KBM-7 (cell line): ENCODE data around the gene GLTP.
"Not testable (repeated sequence)": the region's sequence is repeated elsewhere in the genome, so short reads cannot be mapped to it uniquely, and the experiment has no call there.

ENCODE experiments used
- DNase-seq: peaks from one replicate; pipeline ENCODE4 v3.0.0-alpha.2; 2015
- in situ Hi-C: fragments of 300-500 bp; cut with MboI; formaldehyde crosslinking; loops from 2 replicates; pipeline ENCODE4 v1.14.3; 2020; ENCODE audit warnings: low sequenced_read_pairs, low pct_unique_long_range_greater_than_20kb, mixed read lengths

The GLTP gene

DNA sequence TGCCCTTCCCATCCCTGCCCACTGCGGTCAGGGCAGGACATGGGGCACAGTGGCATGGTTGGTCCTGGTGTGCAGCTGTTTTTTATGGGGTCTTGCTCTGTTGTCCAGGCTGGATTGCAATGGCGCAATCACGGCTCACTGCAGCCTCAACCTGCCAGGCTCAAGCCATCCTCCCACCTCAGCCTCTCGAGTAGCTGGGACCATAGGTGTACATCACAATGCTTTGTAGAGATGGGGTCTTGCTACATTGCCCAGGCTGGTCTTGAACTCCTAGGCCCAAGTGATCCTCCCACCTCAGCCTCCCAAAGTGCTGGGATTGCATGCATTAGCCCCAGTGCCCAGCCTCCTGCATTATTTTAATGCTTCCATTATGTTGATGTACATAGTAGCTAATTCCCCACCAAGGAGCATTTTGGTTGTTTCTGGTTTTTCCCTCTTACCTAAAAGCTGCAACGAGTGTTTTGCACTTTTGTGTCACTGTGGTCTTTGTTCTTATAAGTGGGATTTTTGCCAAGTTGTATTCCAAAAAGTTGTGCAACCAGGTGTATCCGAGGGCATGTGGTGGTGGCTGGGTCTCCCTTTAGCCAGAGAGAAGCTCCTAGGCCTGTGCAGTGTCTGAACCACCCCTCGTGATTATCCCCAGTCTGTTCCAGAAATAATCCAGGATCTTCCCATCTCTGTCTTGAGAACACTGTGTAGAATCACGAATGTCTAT is 30.1 kb upstream of the GLTP start:
- DNase-seq = no peak
- in situ Hi-C loops = no loop called here

DNA sequence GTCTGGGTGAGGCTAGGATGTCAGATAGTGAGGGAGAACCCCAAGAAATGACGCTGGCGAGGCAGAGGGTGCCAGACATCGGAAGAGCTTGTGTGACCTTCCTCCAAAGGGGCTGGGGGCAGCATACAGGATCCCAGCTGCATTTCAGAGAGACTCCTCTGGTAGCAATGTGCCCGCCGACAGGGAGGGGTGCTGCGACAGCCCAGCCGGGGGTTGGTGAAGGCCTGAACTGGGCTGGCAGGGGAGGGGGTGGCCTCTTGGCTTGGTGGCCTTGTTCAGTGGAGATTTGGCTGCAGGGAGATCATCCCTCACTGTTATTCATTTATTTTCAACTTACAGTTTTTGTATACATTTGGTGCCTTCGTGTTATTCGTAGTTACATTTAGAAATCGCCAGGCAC is 25.0 kb upstream of the GLTP start:
- DNase-seq = no peak
- in situ Hi-C loops = no loop called here

DNA sequence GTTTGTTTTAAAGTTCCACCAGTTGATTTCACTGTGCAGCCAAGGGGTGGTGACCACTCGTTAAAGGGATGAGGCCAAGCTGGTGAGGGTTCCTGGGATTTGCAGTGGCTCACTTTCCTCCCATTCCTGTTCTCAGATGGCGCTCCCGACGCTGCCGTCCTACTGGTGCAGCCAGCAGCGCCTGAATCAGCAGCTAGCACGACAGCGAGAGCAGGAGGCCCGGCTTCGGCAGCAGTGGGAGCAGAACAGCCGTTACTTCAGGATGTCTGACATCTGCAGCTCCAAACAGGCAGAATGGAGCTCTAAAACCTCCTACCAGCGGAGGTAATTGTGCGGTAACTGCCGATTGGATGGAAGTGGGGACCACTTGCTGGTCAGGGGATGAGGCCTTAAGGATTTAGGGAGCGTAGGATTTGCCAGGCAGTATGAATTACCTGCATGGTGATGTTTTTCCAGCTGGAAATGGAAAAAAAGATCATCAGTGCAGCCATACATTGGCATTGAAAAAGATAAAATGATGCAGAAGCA is 22.6 kb upstream of the GLTP start:
- DNase-seq = no peak
- in situ Hi-C loops = no loop called here

DNA sequence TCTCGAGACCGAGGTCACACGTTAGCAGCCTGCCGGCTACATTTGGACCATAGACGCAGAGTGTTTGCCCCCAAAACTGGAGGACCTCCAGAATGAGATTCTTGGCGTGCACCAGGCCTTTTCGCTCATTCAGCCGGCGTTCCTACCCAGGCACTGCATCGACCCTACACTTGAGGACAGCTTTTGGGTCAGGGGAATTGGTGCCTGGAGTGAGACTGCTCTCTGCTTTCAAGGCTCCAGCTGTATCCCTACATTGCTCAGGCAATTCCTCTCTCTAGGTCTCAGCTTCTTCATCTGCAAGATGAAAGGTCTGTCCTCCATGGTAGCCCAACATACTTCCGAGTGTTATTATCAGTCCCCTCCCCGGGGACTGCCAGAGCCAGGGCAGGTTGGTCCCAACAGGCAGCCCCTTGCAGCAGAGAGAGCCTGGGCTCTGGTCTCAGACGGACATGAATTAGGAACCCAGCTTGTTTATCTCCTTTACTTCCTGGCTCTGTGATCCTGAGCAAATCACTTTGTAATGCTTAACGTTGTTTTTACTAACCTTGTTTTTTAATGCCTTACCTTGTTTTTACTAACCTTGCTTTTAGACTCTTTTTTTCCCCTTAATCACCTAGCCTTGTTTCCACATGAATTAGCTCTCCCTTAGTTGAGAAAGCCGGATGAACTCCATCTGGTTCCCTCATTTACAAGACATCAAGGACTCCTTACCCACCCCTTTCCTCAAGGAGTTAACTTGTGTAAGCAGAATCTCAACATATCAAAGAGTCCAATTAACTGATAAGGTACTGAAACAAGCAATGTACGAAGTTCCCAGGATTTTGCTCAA is 20.6 kb upstream of the GLTP start:
- DNase-seq = peak; percentile 34

DNA sequence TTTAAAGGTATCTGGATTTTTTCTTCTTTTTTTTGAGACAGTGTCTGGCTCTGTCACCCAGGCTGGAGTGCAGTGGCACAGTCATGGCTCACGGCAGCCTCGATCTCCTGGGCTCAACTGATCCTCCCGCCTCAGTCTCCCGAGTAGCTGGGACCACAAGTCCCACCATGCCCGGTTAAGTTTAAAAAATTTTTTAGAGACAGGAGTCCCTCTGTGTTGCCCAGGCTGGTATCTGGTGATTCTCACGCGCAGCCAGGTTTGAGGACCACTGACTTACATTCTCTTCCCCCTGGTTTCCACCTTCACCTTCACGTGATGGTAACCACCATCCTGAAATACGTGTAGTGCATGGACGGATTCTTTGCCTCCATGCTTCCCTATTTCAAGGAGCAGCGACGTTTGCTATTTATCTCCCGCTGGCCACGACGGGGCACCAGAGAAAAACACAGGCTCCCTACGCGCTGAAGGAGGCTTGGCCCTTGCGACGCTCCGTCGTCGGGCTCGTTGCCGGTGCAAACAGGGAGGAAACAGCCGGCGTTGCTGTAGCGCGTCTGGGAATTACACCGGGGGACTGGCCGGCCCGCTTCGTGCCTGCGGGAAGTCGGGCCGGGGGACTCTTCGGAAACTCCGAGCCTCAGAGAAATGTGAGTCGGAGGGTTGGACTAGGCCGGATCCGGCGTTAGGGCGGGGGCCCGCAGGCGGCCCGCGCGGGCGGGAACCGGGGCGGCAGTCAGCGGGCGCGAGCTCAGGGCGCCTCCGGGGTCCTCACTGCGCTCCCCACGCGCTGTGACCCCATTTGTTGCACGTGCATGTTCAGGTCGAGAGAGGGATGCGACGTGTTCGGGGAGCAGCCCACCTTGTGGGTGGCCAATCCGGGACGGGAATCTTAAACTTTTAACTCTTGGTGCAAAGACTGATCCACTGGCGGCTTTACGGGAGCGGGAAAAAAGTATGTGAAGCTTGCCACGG is 19.7 kb upstream of the GLTP start, which contains the start of gene TCHP:
Gene TCHP (plus strand): TSS at position 492 of the 969 bp plus-strand sequence. CDS start 2,753 bp downstream, outside the sequence.
- peak; percentile 87 for DNase-seq
- in situ Hi-C loops = no loop called here

More for the DNA sequence above, 20.6 kb upstream of the GLTP start:
- in situ Hi-C loops = no loop called here

DNA sequence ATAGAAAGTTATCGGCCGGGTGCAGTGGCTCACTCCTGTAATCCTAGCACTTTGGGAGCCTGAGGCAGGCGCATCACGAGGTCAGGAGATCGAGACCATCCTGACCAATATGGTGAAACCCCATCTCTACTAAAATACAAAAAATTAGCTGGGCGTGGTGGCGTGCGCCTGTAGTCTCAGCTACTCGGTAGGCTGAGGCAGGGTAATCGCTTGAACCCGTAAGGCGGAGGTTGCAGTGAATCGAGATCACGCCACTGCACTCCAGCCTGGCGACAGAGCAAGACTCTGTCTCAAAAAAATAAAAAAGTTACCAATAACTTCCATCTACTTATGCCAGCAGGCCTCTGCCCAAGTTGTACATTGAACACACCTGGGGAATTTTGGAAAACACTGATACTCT is 19.0 kb upstream of the GLTP start:
- DNase-seq, in situ Hi-C loops: not testable (repeated sequence)

DNA sequence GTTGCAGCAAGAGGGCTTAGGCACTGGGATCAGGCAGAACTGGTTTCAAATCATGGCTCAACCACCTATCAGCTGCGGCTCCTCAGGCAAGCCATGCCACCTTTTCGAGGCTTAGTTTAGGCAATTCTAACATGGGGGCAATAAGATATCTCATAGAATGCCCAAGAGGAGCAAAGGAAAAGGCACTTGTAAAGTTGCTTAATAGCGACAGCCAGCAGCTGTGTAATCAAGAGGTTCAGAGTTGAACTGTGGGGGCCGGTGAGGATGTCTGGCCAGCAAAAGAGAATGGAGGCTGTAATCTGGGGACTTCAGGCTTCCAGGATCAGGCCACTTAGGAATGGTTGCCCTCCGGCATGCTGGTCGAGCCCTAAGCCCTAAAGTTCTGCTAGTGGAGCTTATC is 16.7 kb upstream of the GLTP start:
- DNase-seq = no peak
- in situ Hi-C loops = no loop called here

DNA sequence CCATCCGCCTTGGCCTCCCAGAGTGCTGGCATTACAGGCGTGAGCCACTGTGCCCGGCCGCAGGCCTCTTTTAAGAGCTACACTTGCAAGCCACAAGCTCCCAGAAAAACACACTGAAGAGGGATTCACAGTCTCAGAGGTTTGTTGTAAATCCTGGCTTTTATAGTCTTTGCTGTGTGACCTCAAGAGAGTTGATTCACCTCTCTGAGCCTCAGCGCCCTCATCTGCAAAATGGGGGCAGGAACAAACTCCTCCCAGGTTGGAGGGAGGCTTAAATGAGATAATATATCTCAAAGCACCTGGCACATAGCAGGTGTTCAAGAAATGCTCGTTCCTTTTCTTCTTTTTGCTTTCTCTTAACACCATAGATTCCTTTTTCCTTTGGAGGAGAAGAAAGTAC is 15.8 kb upstream of the GLTP start:
- no peak for DNase-seq
- in situ Hi-C loops = no loop called here

DNA sequence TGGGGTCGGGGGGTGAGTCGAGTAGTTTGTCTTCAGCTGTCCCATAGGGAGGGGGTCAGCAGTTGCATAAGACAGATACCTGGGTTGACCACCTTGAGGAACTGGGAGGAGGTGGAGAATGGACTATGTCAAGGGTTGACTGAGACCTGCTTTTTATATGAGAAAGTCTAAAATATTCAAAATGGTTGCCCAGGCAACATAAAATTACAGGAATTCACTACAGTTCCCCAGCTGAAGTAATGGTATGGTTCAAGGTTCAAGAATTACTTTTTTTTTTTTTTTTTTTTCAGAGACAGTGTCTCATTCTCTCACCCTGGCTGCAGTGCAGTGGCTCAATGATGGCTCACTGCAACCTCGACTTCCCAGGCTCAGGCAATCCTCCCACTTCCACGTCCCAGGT is 14.6 kb upstream of the GLTP start:
- in situ Hi-C loops = no loop called here

DNA sequence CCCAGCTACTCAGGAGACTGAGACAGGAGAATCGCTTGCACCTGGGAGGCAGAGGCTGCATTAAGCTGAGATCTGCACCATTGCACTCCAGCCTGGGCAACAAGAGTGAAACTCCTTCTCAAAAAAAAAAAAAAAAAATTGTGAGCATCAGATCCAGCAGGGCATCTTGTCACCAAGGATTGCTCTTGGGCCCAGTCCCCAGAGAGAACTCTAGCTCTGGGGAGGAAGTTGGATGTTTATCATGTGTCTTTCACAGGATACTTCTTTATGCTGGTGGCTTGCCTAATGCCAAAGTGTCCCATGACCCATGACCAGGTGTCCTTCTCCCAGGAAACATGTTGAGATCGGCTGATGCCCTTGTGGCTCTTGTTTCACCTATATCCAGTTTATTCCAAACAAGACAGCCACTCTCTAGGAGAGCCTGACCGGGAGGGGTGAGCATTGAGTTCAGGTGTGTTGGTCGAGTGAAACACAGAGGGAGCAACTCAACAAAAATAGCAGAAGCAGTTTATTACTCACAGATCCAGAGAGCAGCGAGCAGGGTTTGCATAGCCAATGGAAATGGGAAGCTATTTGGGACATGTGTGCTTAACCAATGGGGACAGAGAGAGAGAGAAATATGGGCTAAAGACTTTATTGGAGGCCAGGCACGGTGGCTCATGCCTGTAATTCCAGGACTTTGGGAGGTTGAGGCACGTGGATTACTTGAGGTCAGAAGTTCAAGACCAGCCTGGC is 13.1 kb upstream of the GLTP start:
- DNase-seq = no peak
- in situ Hi-C loops = no loop called here

More for the DNA sequence above, 14.6 kb upstream of the GLTP start:
- no peak for DNase-seq

DNA sequence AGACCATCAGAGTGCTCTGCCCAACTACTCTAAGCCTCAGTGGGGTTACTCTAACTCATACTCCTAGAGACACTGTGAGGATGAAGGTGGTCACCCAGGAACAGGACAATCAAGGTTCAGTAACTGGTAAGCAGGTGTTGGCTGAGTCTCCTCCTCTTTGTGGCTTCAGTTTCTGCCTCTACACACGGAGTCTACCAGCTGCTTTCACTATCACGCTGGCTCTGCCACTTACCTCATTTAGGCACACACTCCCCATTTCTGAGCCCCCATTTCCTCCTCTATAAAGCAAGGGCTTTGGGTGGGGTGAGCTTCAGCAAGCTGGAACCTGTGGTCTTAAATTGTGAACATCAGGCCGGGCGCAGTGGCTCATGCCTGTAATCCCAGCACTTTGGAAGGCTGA is 12.4 kb upstream of the GLTP start:
- no peak for DNase-seq
- in situ Hi-C loops = no loop called here

DNA sequence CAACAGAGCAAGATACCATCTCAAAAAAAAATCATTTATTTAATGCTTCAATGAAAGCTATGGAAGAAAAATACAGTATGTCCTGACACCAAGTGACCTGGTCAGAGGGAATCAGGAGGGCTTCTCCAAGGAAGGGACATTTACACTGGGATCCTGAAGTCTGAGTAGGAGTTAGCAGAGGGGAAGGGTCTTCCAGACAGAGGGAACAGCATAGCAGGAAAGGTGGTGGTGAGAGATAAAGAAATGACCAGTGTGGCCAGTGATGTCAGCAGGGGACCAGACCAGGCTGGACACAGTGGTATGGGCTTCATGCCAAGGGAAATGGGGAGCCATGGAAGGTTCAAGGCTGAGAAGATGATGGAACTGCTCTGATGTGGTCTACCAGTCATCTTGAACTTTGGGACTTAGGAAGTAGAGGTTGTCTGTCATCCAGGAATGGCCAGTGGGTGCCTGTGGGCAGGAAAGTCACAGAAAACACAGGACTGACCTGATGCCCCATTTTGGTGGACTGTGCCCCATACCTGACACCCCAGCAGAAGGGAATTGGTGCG is 11.9 kb upstream of the GLTP start:
- DNase-seq = no peak
- in situ Hi-C loops = no loop called here

DNA sequence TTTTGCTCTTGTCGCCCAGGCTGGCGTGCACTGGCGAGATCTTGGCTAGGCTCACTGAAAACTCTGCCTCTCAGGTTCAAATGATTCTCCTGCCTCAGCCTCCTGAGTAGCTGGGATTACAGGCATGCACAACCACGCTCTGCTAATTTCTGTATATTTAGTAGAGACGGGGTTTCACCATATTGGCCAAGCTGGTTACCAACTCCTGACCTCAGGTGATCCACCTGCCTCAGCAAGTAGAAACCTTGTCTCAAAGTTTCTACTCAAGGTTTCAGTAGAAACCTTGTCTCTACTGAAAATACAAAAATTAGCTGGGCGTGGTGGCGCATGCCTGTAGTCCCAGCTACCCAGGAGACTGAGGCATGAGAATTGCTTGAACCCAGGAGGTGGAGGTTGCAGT is 11.4 kb upstream of the GLTP start:
- in situ Hi-C loops, DNase-seq: not testable (repeated sequence)

DNA sequence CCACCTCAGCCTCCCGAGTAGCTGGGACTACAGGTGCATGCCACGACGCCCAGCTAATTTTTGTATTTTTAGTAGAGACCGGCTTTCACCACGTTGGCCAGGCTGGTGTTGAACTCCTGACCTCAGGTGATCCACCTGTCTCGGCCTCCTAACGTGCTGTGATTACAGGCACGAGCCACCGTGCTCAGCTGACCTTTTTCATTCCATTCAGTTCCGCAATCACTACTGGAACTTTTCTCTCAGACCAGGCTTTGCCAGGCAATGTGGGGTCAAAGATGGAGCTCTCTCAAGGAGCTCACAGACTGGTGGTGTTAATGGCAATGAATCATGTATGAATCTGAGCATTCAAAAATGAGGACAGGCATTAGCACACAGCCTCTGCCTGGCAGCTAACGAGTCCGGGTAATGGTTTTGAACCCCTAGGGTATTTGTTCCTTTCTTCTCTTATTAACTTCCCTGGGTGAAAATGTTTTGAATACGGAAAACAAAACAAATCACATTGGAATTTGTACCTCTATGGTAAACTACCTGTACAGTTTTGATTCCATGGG is 10.4 kb upstream of the GLTP start:
- no peak for DNase-seq
- in situ Hi-C loops = no loop called here

DNA sequence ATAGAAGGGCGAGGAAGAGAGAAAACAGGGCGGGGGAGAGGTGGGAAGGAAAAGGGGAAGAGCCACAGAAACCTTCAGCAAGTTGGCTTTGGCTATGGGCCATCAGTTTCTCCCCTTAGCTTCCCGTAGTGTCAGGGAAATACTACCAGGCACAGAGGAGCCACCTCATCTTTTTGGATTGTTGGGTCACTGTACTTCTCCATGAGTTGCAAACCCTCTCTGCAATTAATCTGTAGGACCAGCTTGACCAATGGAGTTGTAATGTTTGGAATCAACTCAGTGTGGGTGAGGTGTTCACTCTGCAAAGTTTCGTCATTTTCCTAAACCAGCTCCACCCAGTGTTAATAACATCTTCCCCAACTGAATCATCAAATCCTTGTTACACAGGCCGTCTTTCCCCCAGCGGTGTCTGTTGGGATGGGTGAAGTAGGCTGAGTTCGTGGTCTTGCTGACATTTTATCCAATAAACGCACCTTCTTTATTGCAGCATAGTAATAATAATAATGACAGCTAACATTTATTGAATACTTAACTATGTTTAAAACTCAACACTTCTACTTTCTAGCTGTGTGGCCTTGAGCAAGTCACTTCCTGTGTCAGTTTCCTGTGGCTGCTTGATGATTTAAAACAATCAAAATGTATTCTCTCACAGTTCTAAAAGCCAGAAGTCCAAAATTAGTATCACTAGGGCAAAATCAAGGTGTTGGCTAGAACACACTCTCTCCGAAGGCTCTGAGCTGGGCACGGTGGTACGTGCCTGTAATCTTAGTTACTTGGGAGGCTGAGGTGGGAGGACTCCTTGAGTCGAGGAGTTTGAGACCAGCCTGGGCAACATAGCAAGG is 8.1 kb upstream of the GLTP start:
- peak; percentile 73 for DNase-seq
- in situ Hi-C loops = no loop called here

DNA sequence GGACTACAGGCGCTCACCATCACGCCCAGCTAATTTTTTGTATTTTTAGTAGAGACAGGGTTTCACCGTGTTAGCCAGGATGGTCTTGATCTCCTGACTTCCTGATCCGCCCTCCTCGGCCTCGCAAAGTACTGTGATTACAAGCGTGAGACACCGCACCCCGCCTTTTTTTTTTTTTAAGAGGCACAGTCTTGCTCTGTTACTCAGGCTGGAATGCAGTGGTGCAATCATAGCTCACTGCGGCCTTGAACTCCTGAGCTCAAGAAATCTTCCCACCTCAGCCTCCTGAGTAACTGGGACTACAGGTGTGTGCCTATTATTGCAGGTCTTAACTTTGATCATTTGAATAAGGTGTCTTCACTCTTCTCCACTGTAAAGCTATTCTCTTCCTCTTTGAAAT is 5.3 kb upstream of the GLTP start:
- in situ Hi-C loops = no loop called here
- no peak for DNase-seq

DNA sequence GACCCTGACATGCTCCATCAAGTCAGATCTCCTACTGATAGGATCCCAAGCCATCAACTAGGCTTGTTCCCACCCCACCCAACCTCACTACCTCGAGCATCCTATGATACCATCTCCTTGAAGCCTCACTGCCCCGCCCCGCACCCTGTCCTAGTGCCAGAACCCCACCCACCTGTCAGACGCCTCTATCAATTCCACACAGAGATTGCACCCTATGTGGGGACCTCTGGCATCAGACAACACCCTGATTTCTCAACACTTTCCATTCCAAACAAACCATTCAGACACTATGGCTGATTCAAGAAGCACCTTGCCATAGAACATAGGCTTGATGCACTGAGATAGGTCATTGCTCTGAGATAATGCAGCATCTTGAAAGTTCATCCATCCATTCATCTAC is 3.1 kb upstream of the GLTP start:
- no peak for DNase-seq
- in situ Hi-C loops = no loop called here
